ENCODE measurements around the gene ACTRT2.

Gene ACTRT2

GRCh38 chr1:2984399-2985061 lies 36.7 kb upstream of the ACTRT2 start:
- no peak for DNase-seq

GRCh38 chr1:2985067-2985561 lies 36.2 kb upstream of the ACTRT2 start:
- DNase-seq, result no peak

GRCh38 chr1:2985694-2986548 lies 35.3 kb upstream of the ACTRT2 start:
- DNase-seq, result no peak

- no peak for DNase-seq
Observed at GRCh38 chr1:2986549-2987305, 34.5 kb upstream of the ACTRT2 start.

GRCh38 chr1:2987773-2988172 lies 33.5 kb upstream of the ACTRT2 start:
- DNase-seq, result no peak

GRCh38 chr1:2988256-2988655 lies 33.0 kb upstream of the ACTRT2 start:
- DNase-seq, result no peak

- no peak for DNase-seq
Observed at GRCh38 chr1:2989185-2989584, 32.1 kb upstream of the ACTRT2 start.

- no peak for DNase-seq
Observed at GRCh38 chr1:2989976-2990375, 31.3 kb upstream of the ACTRT2 start.

- DNase-seq, result no peak
Observed at GRCh38 chr1:2990376-2991115, 30.7 kb upstream of the ACTRT2 start.

GRCh38 chr1:2991753-2992495 lies 29.3 kb upstream of the ACTRT2 start:
- DNase-seq, result no peak

GRCh38 chr1:2998503-2999100 lies 22.7 kb upstream of the ACTRT2 start:
- no peak for DNase-seq

GRCh38 chr1:2999138-2999537 lies 22.1 kb upstream of the ACTRT2 start:
- DNase-seq, result no peak

- DNase-seq, result no peak
Observed at GRCh38 chr1:2999571-2999970, 21.7 kb upstream of the ACTRT2 start.

GRCh38 chr1:3000214-3000613 lies 21.1 kb upstream of the ACTRT2 start:
- DNase-seq, result no peak

- no peak for DNase-seq
Observed at GRCh38 chr1:3000671-3001470, 20.4 kb upstream of the ACTRT2 start.

GRCh38 chr1:3001471-3002348 lies 19.6 kb upstream of the ACTRT2 start:
- DNase-seq, result no peak

GRCh38 chr1:3002349-3003038 lies 18.8 kb upstream of the ACTRT2 start:
- DNase-seq, result no peak

- DNase-seq, result no peak
Observed at GRCh38 chr1:3003039-3003940, 18.0 kb upstream of the ACTRT2 start.
